Measurements from ENCODE around the gene LBH. TPM values are rescaled to one million over a fixed set of nuclear protein-coding genes. Genes with fewer than 3 reads are reported as not detected.

Gene LBH
- total RNA-seq, 1 donor from 2014 or later: 51.7 TPM

DNA sequence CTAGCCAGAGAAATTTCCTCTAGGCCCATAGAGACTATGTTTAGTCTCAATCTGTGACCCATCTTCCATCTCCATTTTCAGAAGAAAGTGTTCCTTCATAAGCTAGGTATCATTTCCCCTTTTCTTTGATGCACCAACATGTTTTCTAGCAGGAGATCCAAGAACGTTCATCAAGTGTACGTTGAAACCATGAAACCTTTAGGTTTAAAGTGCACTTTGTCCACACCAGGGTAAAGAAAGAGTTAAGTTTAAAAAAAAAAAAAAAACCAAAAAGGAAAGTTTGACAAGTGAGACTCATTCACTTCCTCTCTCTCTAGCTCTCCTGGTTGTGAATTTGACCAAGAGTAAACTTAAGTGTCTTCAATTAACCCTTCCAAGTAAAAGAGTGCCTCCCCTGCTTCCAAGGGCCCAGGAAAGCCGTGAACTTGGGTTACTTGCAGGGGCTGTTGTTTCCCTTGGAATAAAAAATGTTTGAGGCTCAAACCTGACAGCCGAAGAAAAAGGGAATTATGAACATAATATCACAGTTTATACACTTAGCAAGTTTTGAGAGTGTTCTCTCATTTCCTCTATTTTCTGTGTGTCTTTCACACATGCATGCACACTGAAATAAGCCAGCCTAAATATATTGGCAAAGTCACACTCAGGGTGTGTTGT, 56.7 kb downstream of the LBH start:
- H2AFZ ChIP-seq (ENCODE audit: low read depth, low read length): no peak overlapping the region

DNA sequence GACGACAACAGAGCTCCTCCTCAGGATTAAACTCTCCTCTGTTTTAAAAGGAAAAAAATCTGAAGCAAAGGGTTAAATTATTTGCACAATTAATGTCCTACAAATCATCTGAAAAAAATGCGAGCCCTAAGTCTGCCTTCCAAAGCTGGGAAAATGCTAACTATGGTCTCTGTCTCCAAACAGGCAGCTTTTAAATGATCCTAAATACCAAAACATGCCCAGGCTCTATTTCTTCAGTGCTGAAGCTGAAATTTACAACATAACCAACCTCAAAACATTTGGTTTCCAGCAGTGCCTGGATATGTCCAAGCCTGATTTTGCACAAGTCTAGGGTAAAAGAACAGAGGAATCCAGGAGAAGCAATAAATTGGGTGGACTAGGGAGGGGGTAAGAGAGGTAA, 57.2 kb downstream of the LBH start:
- no peaks in the 10 kb centered on the region for H3K36me3 ChIP-seq (ENCODE audit: insufficient read depth, low read length)
- no peaks in the 10 kb centered on the region for H4K20me1 ChIP-seq (ENCODE audit: insufficient read depth, low read length)
- H2AFZ ChIP-seq (ENCODE audit: low read depth, low read length): no peak overlapping the region
- DNase-seq (ENCODE audit: low read depth) (no peak), FAIRE-seq (no peak)
- no peak overlapping the region for H3K4me3 ChIP-seq (ENCODE audit: insufficient read depth, low read depth, low read length)
- no peaks in the 10 kb centered on the region for H3K27me3 Mint-ChIP-seq (ENCODE audit: low read depth, unreplicated experiment)
- H3K4me1 Mint-ChIP-seq (ENCODE audit: low read depth, unreplicated experiment): peaks cover 25% of the 10 kb centered on the region
- peaks cover 4% of the 10 kb centered on the region for H3K36me3 Mint-ChIP-seq (ENCODE audit: low read depth, unreplicated experiment)
- no peak overlapping the region for H3K4me2 ChIP-seq (ENCODE audit: low read length)
- no peak overlapping the region for H3K4me3 Mint-ChIP-seq (ENCODE audit: unreplicated experiment)
- TF ChIP-seq, protein P1, sequence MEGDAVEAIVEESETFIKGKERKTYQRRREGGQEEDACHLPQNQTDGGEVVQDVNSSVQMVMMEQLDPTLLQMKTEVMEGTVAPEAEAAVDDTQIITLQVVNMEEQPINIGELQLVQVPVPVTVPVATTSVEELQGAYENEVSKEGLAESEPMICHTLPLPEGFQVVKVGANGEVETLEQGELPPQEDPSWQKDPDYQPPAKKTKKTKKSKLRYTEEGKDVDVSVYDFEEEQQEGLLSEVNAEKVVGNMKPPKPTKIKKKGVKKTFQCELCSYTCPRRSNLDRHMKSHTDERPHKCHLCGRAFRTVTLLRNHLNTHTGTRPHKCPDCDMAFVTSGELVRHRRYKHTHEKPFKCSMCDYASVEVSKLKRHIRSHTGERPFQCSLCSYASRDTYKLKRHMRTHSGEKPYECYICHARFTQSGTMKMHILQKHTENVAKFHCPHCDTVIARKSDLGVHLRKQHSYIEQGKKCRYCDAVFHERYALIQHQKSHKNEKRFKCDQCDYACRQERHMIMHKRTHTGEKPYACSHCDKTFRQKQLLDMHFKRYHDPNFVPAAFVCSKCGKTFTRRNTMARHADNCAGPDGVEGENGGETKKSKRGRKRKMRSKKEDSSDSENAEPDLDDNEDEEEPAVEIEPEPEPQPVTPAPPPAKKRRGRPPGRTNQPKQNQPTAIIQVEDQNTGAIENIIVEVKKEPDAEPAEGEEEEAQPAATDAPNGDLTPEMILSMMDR (IDR thresholded peaks at IDR 0.05; ENCODE audit: insufficient read depth, low read depth, low read length): no peak
- no peak for TF ChIP-seq EZH2 (IDR thresholded peaks at IDR 0.05; ENCODE audit: insufficient read depth, low read length)
- no peaks in the 10 kb centered on the region for H3K9me3 Mint-ChIP-seq (ENCODE audit: unreplicated experiment)
- no peak overlapping the region for H3K9ac ChIP-seq (ENCODE audit: low read length)
- H3K27ac ChIP-seq (ENCODE audit: low read depth, low read length): no peak overlapping the region
- H3K79me2 ChIP-seq (ENCODE audit: insufficient read depth, low read length): no peaks in the 10 kb centered on the region
- H3K27me3 ChIP-seq (ENCODE audit: insufficient read depth, low read length): no peaks in the 10 kb centered on the region
- H3K9me3 ChIP-seq (ENCODE audit: insufficient read depth, low read depth, low read length): no peaks in the 10 kb centered on the region
- peak overlapping the region; percentile 72 for H3K27ac Mint-ChIP-seq (ENCODE audit: unreplicated experiment)
- peaks cover 15% of the 10 kb centered on the region for H3K4me1 ChIP-seq (ENCODE audit: insufficient read depth, low read length)

More for the DNA sequence above, 56.7 kb downstream of the LBH start:
- no peak overlapping the region for H3K9ac ChIP-seq (ENCODE audit: low read length)
- Mint-ChIP-seq H3K4me3 (ENCODE audit: unreplicated experiment) (no peak overlapping the region), H3K27me3 (ENCODE audit: low read depth, unreplicated experiment) (no peaks in the 10 kb centered on the region), H3K9me3 (ENCODE audit: unreplicated experiment) (no peaks in the 10 kb centered on the region), H3K27ac (ENCODE audit: unreplicated experiment) (no peak overlapping the region), H3K4me1 (ENCODE audit: low read depth, unreplicated experiment) (peaks cover 22% of the 10 kb centered on the region), H3K36me3 (ENCODE audit: low read depth, unreplicated experiment) (peaks cover 4% of the 10 kb centered on the region)
- no peak overlapping the region for H3K27ac ChIP-seq (ENCODE audit: low read depth, low read length)
- DNase-seq (ENCODE audit: low read depth): no peak
- no peak overlapping the region for H3K4me2 ChIP-seq (ENCODE audit: low read length)
- peak; percentile 9 for FAIRE-seq
- H3K9me3 ChIP-seq (ENCODE audit: insufficient read depth, low read depth, low read length): no peaks in the 10 kb centered on the region
- no peaks in the 10 kb centered on the region for H4K20me1 ChIP-seq (ENCODE audit: insufficient read depth, low read length)
- peaks cover 10% of the 10 kb centered on the region for H3K4me1 ChIP-seq (ENCODE audit: insufficient read depth, low read length)
- TF ChIP-seq, protein P1 (IDR thresholded peaks at IDR 0.05; ENCODE audit: insufficient read depth, low read depth, low read length): no peak
- TF ChIP-seq EZH2 (IDR thresholded peaks at IDR 0.05; ENCODE audit: insufficient read depth, low read length): no peak
- no peaks in the 10 kb centered on the region for H3K27me3 ChIP-seq (ENCODE audit: insufficient read depth, low read length)
- no peaks in the 10 kb centered on the region for H3K79me2 ChIP-seq (ENCODE audit: insufficient read depth, low read length)
- H3K36me3 ChIP-seq (ENCODE audit: insufficient read depth, low read length): no peaks in the 10 kb centered on the region
- no peak overlapping the region for H3K4me3 ChIP-seq (ENCODE audit: insufficient read depth, low read depth, low read length)

DNA sequence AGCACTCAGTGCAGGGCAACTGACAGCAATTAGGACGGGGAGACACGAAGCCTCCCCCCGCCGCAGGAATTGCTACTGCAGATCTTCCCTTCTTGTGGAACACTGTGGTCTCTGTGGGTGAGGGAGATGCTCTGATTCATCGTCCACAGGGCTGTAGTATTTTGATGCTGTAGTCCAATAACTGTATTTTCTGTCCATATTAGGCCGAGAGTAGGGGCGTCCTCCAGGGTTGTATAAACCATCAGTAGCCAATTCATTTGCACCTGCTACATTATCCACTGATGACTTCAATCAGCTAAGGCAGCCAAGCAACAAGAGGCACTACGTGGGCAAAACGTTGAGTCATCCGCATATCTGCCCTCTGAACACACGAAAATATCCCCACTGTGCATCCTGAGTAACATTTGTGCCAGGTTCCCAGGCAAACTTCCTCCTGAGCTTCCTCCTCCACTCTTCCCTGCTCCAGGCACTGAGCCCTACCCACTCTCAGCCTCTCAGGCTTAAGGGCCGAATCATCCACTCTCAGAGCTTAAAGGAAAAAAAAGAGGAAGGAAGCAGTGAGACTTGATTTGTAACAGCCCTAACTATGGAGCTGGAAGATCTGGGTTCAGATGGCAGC, 62.1 kb downstream of the LBH start:
- Mint-ChIP-seq H3K27me3 (ENCODE audit: low read depth, unreplicated experiment) (no peaks in the 10 kb centered on the region), H3K36me3 (ENCODE audit: low read depth, unreplicated experiment) (no peaks in the 10 kb centered on the region), H3K4me1 (ENCODE audit: low read depth, unreplicated experiment) (peaks cover 19% of the 10 kb centered on the region), H3K9me3 (ENCODE audit: unreplicated experiment) (peaks cover 3% of the 10 kb centered on the region), H3K27ac (ENCODE audit: unreplicated experiment) (peak overlapping the region; percentile 90), H3K4me3 (ENCODE audit: unreplicated experiment) (no peak overlapping the region)
- no peak overlapping the region for H3K4me3 ChIP-seq (ENCODE audit: insufficient read depth, low read depth, low read length)
- DNase-seq (ENCODE audit: low read depth) (peak; percentile 99), FAIRE-seq (peak; percentile 81)
- H3K4me1 ChIP-seq (ENCODE audit: insufficient read depth, low read length): peaks cover 14% of the 10 kb centered on the region
- TF ChIP-seq, protein P1 (IDR thresholded peaks at IDR 0.05; ENCODE audit: insufficient read depth, low read depth, low read length): no peak
- TF ChIP-seq EZH2 (IDR thresholded peaks at IDR 0.05; ENCODE audit: insufficient read depth, low read length): no peak
- no peaks in the 10 kb centered on the region for H3K9me3 ChIP-seq (ENCODE audit: insufficient read depth, low read depth, low read length)
- H3K79me2 ChIP-seq (ENCODE audit: insufficient read depth, low read length): no peaks in the 10 kb centered on the region
- H4K20me1 ChIP-seq (ENCODE audit: insufficient read depth, low read length): no peaks in the 10 kb centered on the region
- no peaks in the 10 kb centered on the region for H3K27me3 ChIP-seq (ENCODE audit: insufficient read depth, low read length)
- peak overlapping the region; percentile 70 for H3K9ac ChIP-seq (ENCODE audit: low read length)
- no peak overlapping the region for H2AFZ ChIP-seq (ENCODE audit: low read depth, low read length)
- no peaks in the 10 kb centered on the region for H3K36me3 ChIP-seq (ENCODE audit: insufficient read depth, low read length)
- H3K27ac ChIP-seq (ENCODE audit: low read depth, low read length): peak overlapping the region; percentile 87
- peak overlapping the region; percentile 24 for H3K4me2 ChIP-seq (ENCODE audit: low read length)
